ENCODE measurements around the gene ABCB8. TPM values are rescaled to one million over a fixed set of nuclear protein-coding genes. Genes with fewer than 3 reads are reported as not detected.

The ABCB8 gene
- total and polyA plus RNA-seq, 9 of the 15 experiments (the other 6 are each of a cell fraction or from before 2014, with no cell fraction given), result 7.6 to 106 (median 36.3) TPM

DNA sequence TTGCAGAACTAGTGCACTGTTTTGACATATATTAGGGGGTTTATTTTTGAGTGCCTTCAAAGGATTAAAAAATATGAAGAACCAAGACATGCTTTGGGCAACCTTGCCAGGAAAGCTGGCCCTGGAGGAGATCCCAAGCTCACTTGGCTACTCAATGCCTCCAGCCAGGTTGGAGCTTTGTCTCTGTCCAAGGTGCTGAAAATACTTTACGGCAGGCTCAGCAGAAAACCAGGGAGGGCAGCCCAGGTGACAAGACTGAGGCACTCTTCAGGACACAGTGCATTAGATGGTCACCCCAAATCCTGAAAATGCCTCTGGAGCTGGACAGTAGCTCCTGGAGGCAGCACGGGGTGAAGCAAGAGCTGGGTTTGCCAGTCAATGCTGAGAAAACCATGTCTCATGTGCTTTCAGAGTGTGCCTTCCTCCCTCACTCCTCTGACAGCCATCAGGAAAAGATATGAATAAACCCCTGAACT is 44.3 kb upstream of the ABCB8 start (continued):
- TF ChIP-seq ZNF740 (CRISPR knock-in tag; IDR thresholded peaks at IDR 0.05) (no peak), ZNF740 (tag; IDR thresholded peaks at IDR 0.05) (0 out of 4 replicates have a peak, but pooled peaks of 1 of the 2 experiments have one; percentile 14), RFX7 (CRISPR knock-in tag; IDR thresholded peaks at IDR 0.05) (0 out of 2 replicates have a peak, but pooled peaks have one; percentile 20), CCAR2 (IDR thresholded peaks at IDR 0.05; ENCODE audit: low read depth, low read length) (no peak), ZNF263 (CRISPR knock-in tag; IDR thresholded peaks at IDR 0.05; ENCODE audit: borderline replicate concordance) (peak; percentile 31), ZSCAN29 (IDR thresholded peaks at IDR 0.05) (no peak), PYGO2 (tag; IDR thresholded peaks at IDR 0.05) (no peak), MXI1 (IDR thresholded peaks at IDR 0.05; ENCODE audit: low read depth, low read length) (0 out of 2 replicates have a peak, but pooled peaks have one; percentile 21), ZNF586 (CRISPR knock-in tag; conservative IDR thresholded peaks at IDR 0.05) (no peak), HLTF (IDR thresholded peaks at IDR 0.05) (no peak), SRSF7 (optimal IDR thresholded peaks at IDR 0.05; ENCODE audit: low read depth, low read length) (no peak), YBX1 (IDR thresholded peaks at IDR 0.05) (no peak), ZNF785 (CRISPR knock-in tag; IDR thresholded peaks at IDR 0.05) (no peak), CSDE1 (IDR thresholded peaks at IDR 0.05) (no peak), NR2C1 (IDR thresholded peaks at IDR 0.05) (no peak), NR2C1 (tag; IDR thresholded peaks at IDR 0.05) (0 out of 2 replicates have a peak, but pooled peaks have one; percentile 9), ETV6 (IDR thresholded peaks at IDR 0.05; ENCODE audit: borderline replicate concordance in 1 of 2, low read depth in 2 of 2, low read length in 1 of 2) (no peak), ETV6 (CRISPR knock-in tag; IDR thresholded peaks at IDR 0.05; ENCODE audit: borderline replicate concordance) (no peak), ZNF143 (CRISPR knock-in tag; IDR thresholded peaks at IDR 0.05) (no peak), NFRKB (IDR thresholded peaks at IDR 0.05; ENCODE audit: low read depth) (no peak), MTA1 (IDR thresholded peaks at IDR 0.05; ENCODE audit: borderline replicate concordance) (no peak)
- TF ChIP-seq, protein P1, sequence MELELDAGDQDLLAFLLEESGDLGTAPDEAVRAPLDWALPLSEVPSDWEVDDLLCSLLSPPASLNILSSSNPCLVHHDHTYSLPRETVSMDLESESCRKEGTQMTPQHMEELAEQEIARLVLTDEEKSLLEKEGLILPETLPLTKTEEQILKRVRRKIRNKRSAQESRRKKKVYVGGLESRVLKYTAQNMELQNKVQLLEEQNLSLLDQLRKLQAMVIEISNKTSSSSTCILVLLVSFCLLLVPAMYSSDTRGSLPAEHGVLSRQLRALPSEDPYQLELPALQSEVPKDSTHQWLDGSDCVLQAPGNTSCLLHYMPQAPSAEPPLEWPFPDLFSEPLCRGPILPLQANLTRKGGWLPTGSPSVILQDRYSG (tag; conservative IDR thresholded peaks at IDR 0.05; ENCODE audit: low read depth), result peak; percentile 66
- TF ChIP-seq, protein P2, sequence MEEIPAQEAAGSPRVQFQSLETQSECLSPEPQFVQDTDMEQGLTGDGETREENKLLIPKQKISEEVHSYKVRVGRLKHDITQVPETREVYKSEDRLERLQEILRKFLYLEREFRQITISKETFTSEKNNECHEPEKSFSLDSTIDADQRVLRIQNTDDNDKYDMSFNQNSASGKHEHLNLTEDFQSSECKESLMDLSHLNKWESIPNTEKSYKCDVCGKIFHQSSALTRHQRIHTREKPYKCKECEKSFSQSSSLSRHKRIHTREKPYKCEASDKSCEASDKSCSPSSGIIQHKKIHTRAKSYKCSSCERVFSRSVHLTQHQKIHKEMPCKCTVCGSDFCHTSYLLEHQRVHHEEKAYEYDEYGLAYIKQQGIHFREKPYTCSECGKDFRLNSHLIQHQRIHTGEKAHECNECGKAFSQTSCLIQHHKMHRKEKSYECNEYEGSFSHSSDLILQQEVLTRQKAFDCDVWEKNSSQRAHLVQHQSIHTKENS (CRISPR knock-in tag; IDR thresholded peaks at IDR 0.05), result no peak
- TF ChIP-seq, protein P3, sequence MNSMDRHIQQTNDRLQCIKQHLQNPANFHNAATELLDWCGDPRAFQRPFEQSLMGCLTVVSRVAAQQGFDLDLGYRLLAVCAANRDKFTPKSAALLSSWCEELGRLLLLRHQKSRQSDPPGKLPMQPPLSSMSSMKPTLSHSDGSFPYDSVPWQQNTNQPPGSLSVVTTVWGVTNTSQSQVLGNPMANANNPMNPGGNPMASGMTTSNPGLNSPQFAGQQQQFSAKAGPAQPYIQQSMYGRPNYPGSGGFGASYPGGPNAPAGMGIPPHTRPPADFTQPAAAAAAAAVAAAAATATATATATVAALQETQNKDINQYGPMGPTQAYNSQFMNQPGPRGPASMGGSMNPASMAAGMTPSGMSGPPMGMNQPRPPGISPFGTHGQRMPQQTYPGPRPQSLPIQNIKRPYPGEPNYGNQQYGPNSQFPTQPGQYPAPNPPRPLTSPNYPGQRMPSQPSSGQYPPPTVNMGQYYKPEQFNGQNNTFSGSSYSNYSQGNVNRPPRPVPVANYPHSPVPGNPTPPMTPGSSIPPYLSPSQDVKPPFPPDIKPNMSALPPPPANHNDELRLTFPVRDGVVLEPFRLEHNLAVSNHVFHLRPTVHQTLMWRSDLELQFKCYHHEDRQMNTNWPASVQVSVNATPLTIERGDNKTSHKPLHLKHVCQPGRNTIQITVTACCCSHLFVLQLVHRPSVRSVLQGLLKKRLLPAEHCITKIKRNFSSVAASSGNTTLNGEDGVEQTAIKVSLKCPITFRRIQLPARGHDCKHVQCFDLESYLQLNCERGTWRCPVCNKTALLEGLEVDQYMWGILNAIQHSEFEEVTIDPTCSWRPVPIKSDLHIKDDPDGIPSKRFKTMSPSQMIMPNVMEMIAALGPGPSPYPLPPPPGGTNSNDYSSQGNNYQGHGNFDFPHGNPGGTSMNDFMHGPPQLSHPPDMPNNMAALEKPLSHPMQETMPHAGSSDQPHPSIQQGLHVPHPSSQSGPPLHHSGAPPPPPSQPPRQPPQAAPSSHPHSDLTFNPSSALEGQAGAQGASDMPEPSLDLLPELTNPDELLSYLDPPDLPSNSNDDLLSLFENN (IDR thresholded peaks at IDR 0.05; ENCODE audit: low read depth in 2 of 2, low read length in 2 of 2), result no peak

All from K562 (cell line).